HEK293T (cell line): Measurements from ENCODE around the gene ITGB5.

Source experiments
- FOXM1 ChIP-seq: fragments of 450-650 bp; IDR thresholded peaks from 2 replicates; pipeline ENCODE4 v1.6.1; 2017; ENCODE audit warnings: mild to moderate bottlenecking, borderline replicate concordance
- NFRKB ChIP-seq: fragments of 450-650 bp; IDR thresholded peaks from 2 replicates; pipeline ENCODE4 v1.6.1; 2016; ENCODE audit warnings: mild to moderate bottlenecking, moderate library complexity

- TF ChIP-seq FOXM1, result no peak
- TF ChIP-seq NFRKB, result no peak
Observed at GRCh38 chr3:124884474-124885101, 2.6 kb downstream of the ITGB5 start.
